ENCODE results near the gene ITGB1BP2.
"Not testable (repeated sequence)": the region's sequence is repeated elsewhere in the genome, so short reads cannot be mapped to it uniquely, and the experiment has no call there.

The ITGB1BP2 gene

GRCh38 chrX:71256051-71256450 is 45.5 kb upstream of the ITGB1BP2 start (continued):
- TF ChIP-seq CSRNP3 (CRISPR knock-in tag; IDR thresholded peaks at IDR 0.05), result no peak

- no peak for ATAC-seq
- TF ChIP-seq CSRNP3 (CRISPR knock-in tag; IDR thresholded peaks at IDR 0.05), result no peak
- no peak for TF ChIP-seq BACH2 (CRISPR knock-in tag; IDR thresholded peaks at IDR 0.05; ENCODE audit: borderline replicate concordance)
- no peak for TF ChIP-seq ZFP3 (CRISPR knock-in tag; IDR thresholded peaks at IDR 0.05)
- no peak for TF ChIP-seq TCF4 (CRISPR knock-in tag; IDR thresholded peaks at IDR 0.05; ENCODE audit: borderline replicate concordance)
- no peak for TF ChIP-seq PATZ1 (CRISPR knock-in tag; IDR thresholded peaks at IDR 0.05; ENCODE audit: borderline replicate concordance)
- TF ChIP-seq ZC3H10 (CRISPR knock-in tag; IDR thresholded peaks at IDR 0.05), result no peak
- no peak for TF ChIP-seq TOX (CRISPR knock-in tag; IDR thresholded peaks at IDR 0.05; ENCODE audit: borderline replicate concordance)
- TF ChIP-seq GLIS3 (CRISPR knock-in tag; IDR thresholded peaks at IDR 0.05), result no peak
- no peak for TF ChIP-seq PPARA (CRISPR knock-in tag; IDR thresholded peaks at IDR 0.05; ENCODE audit: borderline replicate concordance)
- no peak for TF ChIP-seq ZNF8 (CRISPR knock-in tag; IDR thresholded peaks at IDR 0.05)
- TF ChIP-seq ZNF70 (CRISPR knock-in tag; IDR thresholded peaks at IDR 0.05), result no peak
- no peak for TF ChIP-seq ISL1 (CRISPR knock-in tag; IDR thresholded peaks at IDR 0.05)
- no peak for TF ChIP-seq OSR1 (CRISPR knock-in tag; IDR thresholded peaks at IDR 0.05)
- TF ChIP-seq ARNTL (CRISPR knock-in tag; IDR thresholded peaks at IDR 0.05; ENCODE audit: borderline replicate concordance, low read depth), result no peak
- TF ChIP-seq CSDC2 (CRISPR knock-in tag; IDR thresholded peaks at IDR 0.05), result no peak
Measured at GRCh38 chrX:71256856-71257255, 44.7 kb upstream of the ITGB1BP2 start.

- not testable (repeated sequence) for ATAC-seq
Measured at GRCh38 chrX:71268624-71269023, 32.9 kb upstream of the ITGB1BP2 start.

- TF ChIP-seq TOX (CRISPR knock-in tag; IDR thresholded peaks at IDR 0.05; ENCODE audit: borderline replicate concordance) (no peak), ZNF70 (CRISPR knock-in tag; IDR thresholded peaks at IDR 0.05) (no peak), CREB5 (CRISPR knock-in tag; IDR thresholded peaks at IDR 0.05; ENCODE audit: low read depth) (no peak), ZC3H10 (CRISPR knock-in tag; IDR thresholded peaks at IDR 0.05) (no peak), ZFP30 (CRISPR knock-in tag; IDR thresholded peaks at IDR 0.05) (no peak), ARNTL (CRISPR knock-in tag; IDR thresholded peaks at IDR 0.05; ENCODE audit: borderline replicate concordance, low read depth) (no peak), POU6F1 (CRISPR knock-in tag; IDR thresholded peaks at IDR 0.05; ENCODE audit: borderline replicate concordance, low read depth) (no peak), RARB (CRISPR knock-in tag; IDR thresholded peaks at IDR 0.05) (no peak), SNAI2 (CRISPR knock-in tag; IDR thresholded peaks at IDR 0.05) (no peak), TSHZ2 (CRISPR knock-in tag; IDR thresholded peaks at IDR 0.05) (no peak), CSDC2 (CRISPR knock-in tag; IDR thresholded peaks at IDR 0.05) (no peak), ZNF8 (CRISPR knock-in tag; IDR thresholded peaks at IDR 0.05) (no peak), PPARA (CRISPR knock-in tag; IDR thresholded peaks at IDR 0.05; ENCODE audit: borderline replicate concordance) (no peak), PATZ1 (CRISPR knock-in tag; IDR thresholded peaks at IDR 0.05; ENCODE audit: borderline replicate concordance) (no peak), BACH2 (CRISPR knock-in tag; IDR thresholded peaks at IDR 0.05; ENCODE audit: borderline replicate concordance) (no peak)
- no peak for ATAC-seq
Measured at GRCh38 chrX:71269801-71270395, 31.7 kb upstream of the ITGB1BP2 start.

GRCh38 chrX:71272313-71272712 is 29.2 kb upstream of the ITGB1BP2 start:
- ATAC-seq, result not testable (repeated sequence)
